Stimulated activated CD4-positive, alpha-beta T cell treated with anti-CD3 and anti-CD28 coated beads, Interleukin-4, amount 100 ng/mL, for 24 hours (primary cell): Measurements from ENCODE around the gene ST6GAL1.

ENCODE experiments used
- DNase-seq: peaks from one replicate; pipeline ENCODE4 v3.0.0-alpha.2; 2020

The ST6GAL1 gene

DNA sequence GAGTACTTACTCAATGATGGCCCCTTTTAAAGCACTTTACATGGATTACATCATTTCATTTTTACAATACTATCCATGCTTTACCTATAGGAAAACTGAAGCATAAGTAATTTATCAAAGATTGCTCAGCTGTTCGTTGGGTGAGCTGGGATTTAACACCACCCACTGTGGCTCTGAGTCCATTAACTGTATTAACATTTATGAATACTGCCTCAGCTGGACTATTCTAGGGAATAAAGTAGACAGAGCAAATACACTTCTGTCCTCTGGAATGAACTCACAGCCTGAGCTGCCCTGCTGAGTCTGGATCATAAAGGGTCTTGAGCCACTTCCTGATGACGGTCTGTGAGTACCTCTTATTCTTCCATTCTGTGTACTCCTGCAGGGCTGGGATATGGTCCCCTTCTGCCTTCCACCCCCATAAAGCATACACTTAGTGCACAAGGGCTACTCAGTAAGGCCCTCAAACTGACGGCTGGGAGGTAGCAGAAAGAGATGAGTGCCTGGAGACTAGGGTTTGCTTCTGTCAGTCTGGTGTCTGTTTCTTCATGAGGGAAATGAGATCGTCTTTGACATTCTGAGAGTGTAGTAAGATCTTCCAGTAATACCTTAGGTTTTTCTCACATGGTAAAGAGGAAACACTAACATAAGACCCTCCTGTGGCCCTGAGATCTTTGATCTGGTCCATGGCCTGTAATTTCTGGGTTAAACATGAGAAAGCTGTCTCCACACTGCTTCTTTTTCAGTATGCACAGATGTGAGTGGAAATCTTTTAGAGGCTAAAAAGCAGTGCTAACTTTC, 12.6 kb upstream of the ST6GAL1 start:
- DNase-seq, result no peak

DNA sequence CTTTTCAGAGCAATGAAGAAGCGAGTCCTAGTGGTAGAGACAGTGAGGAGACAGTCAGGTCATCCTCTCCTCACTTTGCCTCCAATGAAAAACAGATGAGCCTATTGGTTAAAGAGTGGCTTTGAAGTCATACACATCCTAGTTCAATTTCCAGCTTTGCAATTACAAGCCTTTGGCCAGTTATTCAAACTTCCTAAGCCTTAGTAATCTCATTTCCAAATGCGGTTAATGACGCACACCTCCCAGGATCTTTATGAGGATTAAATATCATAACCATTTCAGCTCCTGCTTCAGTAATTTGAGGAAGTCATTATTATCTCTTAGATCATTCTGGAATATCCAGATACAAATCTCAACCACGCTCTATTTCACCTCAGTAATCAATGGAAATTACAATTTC, 10.0 kb upstream of the ST6GAL1 start:
- no peak for DNase-seq

DNA sequence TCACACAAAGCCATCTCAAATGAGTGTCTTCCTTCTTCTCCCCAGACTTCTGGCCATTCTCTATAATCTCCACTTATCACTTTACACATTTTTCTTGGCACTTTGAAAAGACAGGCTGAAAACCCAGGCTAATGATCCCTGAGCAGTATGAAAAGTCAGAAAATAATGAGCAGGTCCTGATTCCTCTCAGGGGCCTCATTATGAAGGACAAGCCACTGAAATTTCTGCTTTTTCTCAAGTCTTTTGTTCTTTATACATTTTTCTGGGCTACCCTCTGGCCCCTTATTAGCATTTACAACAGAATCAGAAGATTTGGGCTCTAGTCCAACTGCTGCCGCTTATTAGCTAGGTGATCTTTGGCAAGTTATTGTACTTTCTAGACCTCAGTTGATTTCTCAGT, 9.5 kb upstream of the ST6GAL1 start:
- DNase-seq, result no peak

DNA sequence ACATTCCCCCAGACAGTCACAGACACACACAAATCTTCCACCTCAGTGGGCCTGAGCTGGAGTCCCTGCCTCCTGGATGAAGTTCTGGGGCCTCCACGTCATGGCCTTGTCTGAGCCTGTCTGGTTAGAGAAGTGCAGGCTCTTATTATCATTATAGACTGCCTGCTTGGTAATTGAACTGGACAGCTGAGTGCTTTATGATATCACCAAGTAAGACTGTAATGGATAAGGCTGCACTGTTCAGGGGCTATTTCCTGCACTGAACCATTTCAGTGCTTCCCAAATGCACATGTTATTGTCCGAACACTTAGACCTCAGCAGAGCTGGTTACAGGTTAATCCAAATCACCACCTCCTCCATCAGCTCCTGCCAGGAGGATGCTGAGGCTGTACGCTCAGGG, 8.7 kb upstream of the ST6GAL1 start:
- DNase-seq, result no peak

GRCh38 chr3:186922224-186922623, 8.1 kb upstream of the ST6GAL1 start:
- no peak for DNase-seq

DNA sequence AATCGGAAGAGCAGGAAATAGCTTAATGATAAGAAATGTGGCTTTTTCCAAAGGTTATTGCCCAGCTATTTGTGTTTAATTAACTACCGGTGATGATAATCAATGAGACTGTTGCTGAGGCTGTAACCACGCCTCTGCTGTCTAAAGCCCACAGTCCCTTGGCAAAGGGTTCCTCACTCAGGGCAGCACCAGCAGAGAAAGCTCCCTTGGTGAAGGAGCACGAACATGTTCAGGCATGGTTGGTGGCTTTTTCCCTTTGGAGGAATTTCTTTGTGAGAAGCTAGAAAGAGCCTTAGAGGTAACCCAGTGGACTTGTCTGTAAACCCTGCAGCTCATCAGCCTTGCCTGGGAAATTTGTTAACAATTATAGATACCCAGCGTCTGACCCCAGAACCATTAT, 7.5 kb upstream of the ST6GAL1 start:
- no peak for DNase-seq

GRCh38 chr3:186923241-186923640, 7.1 kb upstream of the ST6GAL1 start:
- DNase-seq, result no peak

- DNase-seq, result no peak
These were observed 4.5 kb upstream of the ST6GAL1 start for GRCh38 chr3:186925826-186926225.

DNA sequence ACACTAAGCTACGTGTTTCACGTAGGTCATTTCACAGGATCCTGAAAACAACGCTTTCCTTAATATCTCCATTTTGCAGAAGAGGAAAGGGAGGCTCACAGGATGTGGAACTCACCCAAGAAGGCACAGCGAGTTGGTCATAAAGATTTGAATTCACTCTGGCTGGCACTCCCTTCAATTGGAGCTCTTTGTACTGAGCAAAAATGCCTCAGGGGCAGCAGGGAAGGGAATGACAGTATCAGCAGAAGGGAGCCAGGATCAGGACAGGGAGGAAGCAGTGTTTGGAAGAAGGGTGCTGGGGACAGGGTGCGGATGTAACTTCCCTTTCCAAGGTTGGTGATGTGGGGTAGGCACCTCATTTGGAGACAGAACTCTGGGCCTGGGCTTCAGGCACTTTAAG, 1.1 kb upstream of the ST6GAL1 start:
- no peak for DNase-seq

GRCh38 chr3:186929685-186930084, 641 bp upstream of the ST6GAL1 start:
- no peak for DNase-seq

DNA sequence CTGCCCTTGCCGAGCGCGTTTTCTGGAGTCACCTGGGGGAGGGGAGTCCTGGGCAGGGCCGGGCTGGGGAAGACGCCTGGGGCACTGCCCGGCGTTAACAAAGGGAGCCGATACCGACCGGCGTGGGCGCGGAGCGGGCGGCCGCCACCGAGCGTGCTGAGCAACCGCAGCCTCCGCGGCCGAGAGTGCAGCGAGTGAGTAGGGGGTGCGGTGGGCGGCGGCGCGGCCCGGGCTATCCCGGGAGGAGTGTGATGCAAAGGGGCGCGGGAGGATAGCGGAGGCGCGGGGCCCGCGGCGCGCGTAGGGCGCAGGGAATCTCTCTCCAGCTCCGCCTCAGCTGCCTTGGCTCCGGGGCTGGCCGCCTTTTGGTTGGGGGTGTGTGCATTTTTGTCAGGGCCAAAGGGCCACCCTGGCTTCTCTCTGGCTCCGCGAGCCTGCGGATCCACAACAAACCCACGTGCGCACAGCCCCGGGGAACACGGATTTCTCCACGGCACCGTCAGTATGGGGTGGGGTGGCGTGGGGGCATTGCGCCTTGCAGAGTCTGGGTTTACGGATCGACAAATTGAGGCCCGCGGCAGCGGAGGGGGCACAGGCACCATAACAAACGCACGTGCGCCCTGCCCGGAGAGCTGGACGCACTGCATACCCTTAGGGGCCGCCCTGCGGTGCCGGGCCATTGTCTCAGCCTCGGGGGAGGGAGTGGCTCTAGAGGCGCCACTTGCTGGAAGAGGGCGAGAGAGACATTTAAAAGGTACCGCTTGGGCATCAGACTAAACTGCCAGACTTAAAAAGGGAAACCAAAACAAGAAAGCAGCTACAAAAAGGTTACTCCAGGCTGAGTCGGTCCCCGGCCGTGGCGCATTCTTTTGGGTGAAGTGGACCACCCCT, 560 bp downstream of the ST6GAL1 start:
- peak; percentile 66 for DNase-seq

GRCh38 chr3:186931532-186932280, 1.4 kb downstream of the ST6GAL1 start:
- DNase-seq, result peak; percentile 80

GRCh38 chr3:186932281-186933181, 2.2 kb downstream of the ST6GAL1 start:
- DNase-seq, result no peak

DNA sequence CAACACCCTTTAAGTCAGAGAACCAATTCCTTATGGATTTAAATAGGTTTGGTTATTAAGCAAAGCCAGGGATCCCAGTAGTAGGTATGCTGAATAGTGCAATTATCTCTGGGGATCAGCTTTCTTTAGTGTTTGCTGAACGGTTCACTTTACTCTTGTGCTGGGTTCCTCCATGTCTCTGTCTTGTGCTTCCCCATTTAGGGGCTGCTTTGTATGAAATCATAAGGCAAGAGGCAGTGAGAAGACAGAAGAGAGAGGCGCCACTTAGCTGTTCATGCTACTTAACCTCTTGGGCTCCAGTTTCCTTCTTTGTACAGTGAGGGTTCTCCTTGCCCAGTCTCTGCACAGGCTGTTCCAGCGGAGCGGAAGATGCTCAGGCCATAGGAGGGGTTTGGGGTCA, 3.5 kb downstream of the ST6GAL1 start:
- no peak for DNase-seq

DNA sequence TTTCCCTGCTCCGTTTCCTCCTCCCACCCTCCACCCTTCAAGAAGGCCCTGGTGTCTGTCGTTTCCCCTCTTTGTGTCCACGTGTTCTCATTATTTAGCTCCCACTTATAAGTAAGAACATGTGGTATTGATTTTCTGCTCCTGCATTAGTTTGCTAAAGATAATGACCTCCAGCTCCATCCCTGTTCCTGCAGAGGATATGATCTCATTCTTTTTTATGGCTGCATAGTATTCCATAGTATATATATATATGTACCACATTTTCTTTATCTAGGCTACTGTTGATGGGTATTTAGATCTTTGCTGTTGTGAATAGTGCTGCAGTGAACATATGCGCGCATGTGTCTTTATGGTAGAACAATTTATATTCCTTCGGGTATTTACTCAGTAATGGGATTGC, 4.8 kb downstream of the ST6GAL1 start:
- no peak for DNase-seq

DNA sequence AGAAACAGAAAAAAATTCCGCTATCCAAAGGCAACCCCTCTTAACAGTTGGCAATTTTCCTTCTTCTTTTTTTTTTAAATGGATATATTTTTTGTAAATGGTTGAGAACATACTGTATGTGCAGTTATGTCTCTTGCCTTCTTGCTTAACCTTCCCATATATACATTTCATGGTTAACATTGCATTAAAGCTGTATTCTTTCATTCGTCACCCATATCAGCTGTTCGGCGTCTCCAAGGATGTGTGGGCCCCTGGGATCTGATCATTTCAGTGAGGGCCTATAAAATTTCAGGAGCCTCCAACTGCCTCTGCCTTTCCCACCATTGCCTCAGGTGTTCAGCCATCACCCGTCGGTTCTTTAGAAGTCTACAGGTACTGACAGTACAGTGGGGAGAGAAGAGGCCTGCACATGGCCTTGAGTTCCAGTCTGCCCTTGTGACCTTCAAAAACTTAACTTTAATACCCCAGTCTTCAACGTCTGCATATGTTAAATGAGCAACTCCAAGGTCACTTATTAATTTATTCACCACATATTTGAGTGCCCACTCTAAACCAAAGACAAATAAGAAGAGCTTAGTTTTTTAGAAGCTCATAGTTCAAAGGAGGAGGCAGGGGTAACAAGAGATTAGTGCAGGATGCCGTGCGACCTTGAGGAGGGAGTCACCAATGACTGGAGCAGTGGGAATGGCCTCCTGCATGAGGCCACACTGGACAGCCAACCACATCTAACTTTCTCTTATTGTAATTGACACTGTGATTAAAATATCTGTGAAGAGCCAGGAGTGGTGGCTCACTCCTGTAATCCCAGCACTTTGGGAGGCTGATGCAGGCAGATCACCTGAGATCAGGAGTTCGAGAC, 6.9 kb downstream of the ST6GAL1 start:
- DNase-seq, result no peak

- DNase-seq, result no peak
These were observed 8.4 kb downstream of the ST6GAL1 start for GRCh38 chr3:186938716-186939115.

- no peak for DNase-seq
These were observed 9.2 kb downstream of the ST6GAL1 start for GRCh38 chr3:186939536-186939935.

GRCh38 chr3:186940967-186941366, 10.6 kb downstream of the ST6GAL1 start:
- DNase-seq, result no peak

GRCh38 chr3:186942168-186942567, 11.8 kb downstream of the ST6GAL1 start:
- DNase-seq, result no peak

DNA sequence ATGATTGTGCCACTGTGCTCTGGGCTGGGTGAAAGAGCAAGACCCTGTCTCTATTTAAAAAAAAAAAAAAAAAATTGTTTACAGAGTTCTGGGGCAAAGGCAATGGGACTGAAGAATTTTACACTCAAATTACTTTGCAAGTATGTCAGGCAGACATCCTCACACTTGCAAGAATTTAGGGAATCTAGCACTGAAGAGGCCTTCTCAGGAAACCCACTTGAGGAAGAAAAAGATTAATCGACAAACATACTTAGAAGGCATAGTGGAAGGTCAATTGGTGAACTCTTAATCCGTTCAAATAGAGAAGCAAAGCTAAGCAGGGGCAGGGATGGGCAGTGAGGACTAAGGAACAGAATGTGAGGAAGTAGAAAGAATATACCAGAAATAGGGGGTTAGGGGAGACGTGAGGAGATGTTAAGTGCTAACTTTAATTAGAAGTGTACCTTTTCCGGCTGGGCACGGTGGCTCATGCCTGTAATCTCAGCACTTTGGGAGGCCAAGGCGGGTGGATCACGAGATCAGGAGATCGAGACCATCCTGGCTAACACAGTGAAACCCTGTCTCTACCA, 15.0 kb downstream of the ST6GAL1 start:
- no peak for DNase-seq
